Endodermal cell (in vitro differentiated cells): ENCODE data around the gene SRSF4. TPM values are rescaled to one million over a fixed set of nuclear protein-coding genes. Genes with fewer than 3 reads are reported as not detected.
A peak's percentile ranks its signal among the peaks of the same experiment; 100 is the strongest.
"Not testable (repeated sequence)": the region's sequence is repeated elsewhere in the genome, so short reads cannot be mapped to it uniquely, and the experiment has no call there.

ENCODE experiments used
- DNase-seq: peaks from one replicate; pipeline ENCODE4 v3.0.0-alpha.2; 2017
- H3K27ac ChIP-seq: 2 replicates; pipeline ENCODE4 v1.5.1; 2013; ENCODE audit warnings: mild to moderate bottlenecking, low read depth, low read length, moderate library complexity
- H3K27me3 ChIP-seq: 2 replicates; pipeline ENCODE4 v1.6.1; 2013; ENCODE audit warnings: mild to moderate bottlenecking, low read length, moderate library complexity; ENCODE audit not compliant: insufficient read depth, control insufficient read depth, poor library complexity, severe bottlenecking
- H3K36me3 ChIP-seq: 2 replicates; pipeline ENCODE4 v1.7.0; 2013; ENCODE audit warnings: mild to moderate bottlenecking, low read length, moderate library complexity; ENCODE audit not compliant: control insufficient read depth, insufficient read depth
- H3K4me1 ChIP-seq: one replicate; pipeline ENCODE4 v1.7.0; 2013; ENCODE audit warnings: low read length; ENCODE audit not compliant: control insufficient read depth, insufficient read depth
- H3K4me3 ChIP-seq: 2 replicates; pipeline ENCODE4 v1.5.1; 2013; ENCODE audit warnings: mild to moderate bottlenecking, low read length, moderate library complexity
- H3K9ac ChIP-seq: 2 replicates; pipeline ENCODE4 v1.6.1; 2013; ENCODE audit warnings: mild to moderate bottlenecking, low read length, moderate library complexity; ENCODE audit not compliant: poor library complexity, severe bottlenecking; ENCODE audit errors: extremely low read depth
- H3K9me3 ChIP-seq: 2 replicates; pipeline ENCODE4 v1.6.1; 2013; ENCODE audit warnings: mild to moderate bottlenecking, low read length, moderate library complexity; ENCODE audit not compliant: control insufficient read depth
- H3K27ac Mint-ChIP-seq: 2 replicates; pipeline ENCODE4 v1.8.0; 2020; ENCODE audit warnings: mixed read lengths
- H3K27me3 Mint-ChIP-seq: 2 replicates; pipeline ENCODE4 v1.8.0; 2021; ENCODE audit warnings: mild to moderate bottlenecking, mixed read lengths; ENCODE audit not compliant: insufficient read depth
- H3K36me3 Mint-ChIP-seq: 2 replicates; pipeline ENCODE4 v1.8.0; 2020; ENCODE audit warnings: low read depth, mixed read lengths
- H3K4me1 Mint-ChIP-seq: 2 replicates; pipeline ENCODE4 v1.8.0; 2020; ENCODE audit warnings: mixed read lengths
- H3K4me3 Mint-ChIP-seq: 2 replicates; pipeline ENCODE4 v1.8.0; 2020; ENCODE audit warnings: mild to moderate bottlenecking, moderate library complexity, mixed read lengths
- H3K9me3 Mint-ChIP-seq: 2 replicates; pipeline ENCODE4 v1.8.0; 2020; ENCODE audit warnings: mild to moderate bottlenecking, mixed read lengths
- WGBS, 2 experiments: methylation state at CpG; one replicate each; pipeline versions ENCODE4 v1.1.5 to v1.1.7; 2013; ENCODE audit warnings: missing lambda C conversion rate in 2 of 2, mixed read lengths in 1 of 2; ENCODE audit not compliant: insufficient coverage in 1 of 2, insufficient read length in 1 of 2; 5-methylcytosine and 5-hydroxymethylcytosine counted together
- total RNA-seq, 2 donors: library from RNA; stranded (reverse); fragmentation: NEBNext Ultra II Directional in 1 of 2; extraction: Animal tissue kit (Norgen Biotek cat#: 25700) in 1 of 2; gene quantifications; 2 replicates in 1 of 2; 3 replicates in 1 of 2; pipeline ENCODE4 v1.2.1, GENCODE V29; 2021
- TF ChIP-seq, protein P1 (sequence below): fragments of 200-600 bp; sonication (generic); conservative IDR thresholded peaks from 2 replicates; pipeline ENCODE4 v1.5.0; 2021; ENCODE audit warnings: antibody characterized with exemption, mild to moderate bottlenecking

SRSF4 gene
- total RNA-seq, 2 donors from 2014 or later = 89.1 to 107 TPM

DNA sequence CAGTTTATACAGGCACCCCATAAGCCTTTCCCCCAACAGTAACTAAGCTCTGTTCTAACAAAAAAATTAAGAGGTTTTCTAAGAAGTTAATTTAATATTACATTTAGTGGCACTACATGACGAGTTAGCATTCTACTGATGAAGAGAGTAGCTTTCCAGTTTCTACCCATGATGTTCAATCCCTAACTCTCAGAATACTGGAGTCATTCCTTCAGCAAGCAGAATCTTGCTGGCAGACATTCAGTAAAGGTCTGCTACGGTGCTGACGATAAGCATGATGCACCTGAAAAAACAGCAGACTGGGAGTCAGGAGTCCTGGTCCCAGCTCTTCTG, 24.5 kb downstream of the SRSF4 start:
- Mint-ChIP-seq H3K27me3 (no peaks in the 10 kb centered on the region), H3K27ac (peak overlapping the region; percentile 52), H3K4me3 (no peak overlapping the region), H3K36me3 (peaks cover 81% of the 10 kb centered on the region), H3K4me1 (peaks cover 9% of the 10 kb centered on the region), H3K9me3 (peaks cover 1% of the 10 kb centered on the region)
- TF ChIP-seq, protein P1, sequence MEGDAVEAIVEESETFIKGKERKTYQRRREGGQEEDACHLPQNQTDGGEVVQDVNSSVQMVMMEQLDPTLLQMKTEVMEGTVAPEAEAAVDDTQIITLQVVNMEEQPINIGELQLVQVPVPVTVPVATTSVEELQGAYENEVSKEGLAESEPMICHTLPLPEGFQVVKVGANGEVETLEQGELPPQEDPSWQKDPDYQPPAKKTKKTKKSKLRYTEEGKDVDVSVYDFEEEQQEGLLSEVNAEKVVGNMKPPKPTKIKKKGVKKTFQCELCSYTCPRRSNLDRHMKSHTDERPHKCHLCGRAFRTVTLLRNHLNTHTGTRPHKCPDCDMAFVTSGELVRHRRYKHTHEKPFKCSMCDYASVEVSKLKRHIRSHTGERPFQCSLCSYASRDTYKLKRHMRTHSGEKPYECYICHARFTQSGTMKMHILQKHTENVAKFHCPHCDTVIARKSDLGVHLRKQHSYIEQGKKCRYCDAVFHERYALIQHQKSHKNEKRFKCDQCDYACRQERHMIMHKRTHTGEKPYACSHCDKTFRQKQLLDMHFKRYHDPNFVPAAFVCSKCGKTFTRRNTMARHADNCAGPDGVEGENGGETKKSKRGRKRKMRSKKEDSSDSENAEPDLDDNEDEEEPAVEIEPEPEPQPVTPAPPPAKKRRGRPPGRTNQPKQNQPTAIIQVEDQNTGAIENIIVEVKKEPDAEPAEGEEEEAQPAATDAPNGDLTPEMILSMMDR = no peak
- H3K9ac ChIP-seq = no peak overlapping the region
- H3K27ac ChIP-seq = peak overlapping the region; percentile 83
- peaks cover 92% of the 10 kb centered on the region for H3K36me3 ChIP-seq
- 95% methylated on average over 3 of the region's 3 CpGs; no CpG with 5 or more reads in 1 of the 2 experiments for WGBS, 2 experiments
- no peak overlapping the region for H3K4me3 ChIP-seq
- no peaks in the 10 kb centered on the region for H3K27me3 ChIP-seq
- peaks cover 3% of the 10 kb centered on the region for H3K9me3 ChIP-seq
- DNase-seq = no peak
- H3K4me1 ChIP-seq = no peaks in the 10 kb centered on the region

DNA sequence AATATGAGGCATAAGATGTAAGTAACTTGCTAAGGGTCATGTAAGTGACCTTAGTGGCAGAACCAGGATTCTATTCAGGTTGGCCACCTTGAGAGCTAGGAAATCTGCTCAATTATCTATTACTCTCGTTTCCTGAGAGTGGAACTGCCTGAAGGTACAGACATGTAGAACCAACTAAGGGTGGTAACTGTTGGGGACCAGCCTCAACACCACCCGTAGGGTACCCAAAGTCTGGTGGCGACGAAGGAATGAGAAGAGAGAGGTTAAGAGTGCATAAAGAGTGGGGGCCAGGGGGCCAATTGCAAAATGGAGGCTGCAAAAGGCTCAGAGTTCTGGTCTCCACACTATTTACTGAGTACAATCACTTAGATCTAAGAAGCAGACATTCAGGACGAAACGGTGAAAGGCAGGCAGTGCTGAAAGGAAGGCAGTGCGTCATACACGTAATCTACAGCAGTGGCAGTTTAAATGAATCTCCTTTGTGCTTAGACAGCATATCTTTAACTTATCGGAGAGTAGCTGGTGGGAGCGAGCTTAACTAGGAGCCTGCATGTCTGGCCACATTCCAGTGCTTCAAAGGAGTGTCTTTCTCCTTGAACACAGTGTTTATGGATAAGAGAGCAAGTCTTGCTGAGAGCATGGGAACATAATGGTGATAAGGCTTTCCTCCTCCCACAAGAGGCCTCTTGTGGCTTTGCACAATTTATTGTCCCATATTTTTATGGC, 25.0 kb downstream of the SRSF4 start:
- peak overlapping the region; percentile 83 for H3K27ac ChIP-seq
- Mint-ChIP-seq H3K27me3 (no peaks in the 10 kb centered on the region), H3K27ac (peak overlapping the region; percentile 52), H3K4me1 (peaks cover 9% of the 10 kb centered on the region), H3K36me3 (peaks cover 84% of the 10 kb centered on the region), H3K9me3 (peaks cover 1% of the 10 kb centered on the region), H3K4me3 (no peak overlapping the region)
- no peak overlapping the region for H3K4me3 ChIP-seq
- no peak for DNase-seq
- H3K9ac ChIP-seq = peak overlapping the region; percentile 27
- H3K9me3 ChIP-seq = peaks cover 3% of the 10 kb centered on the region
- H3K4me1 ChIP-seq = no peaks in the 10 kb centered on the region
- H3K36me3 ChIP-seq = peaks cover 92% of the 10 kb centered on the region
- TF ChIP-seq, protein P1 = no peak
- WGBS, 2 experiments = 89 to 93% methylated on average over 9 to 10 of the region's 10 CpGs
- no peaks in the 10 kb centered on the region for H3K27me3 ChIP-seq

DNA sequence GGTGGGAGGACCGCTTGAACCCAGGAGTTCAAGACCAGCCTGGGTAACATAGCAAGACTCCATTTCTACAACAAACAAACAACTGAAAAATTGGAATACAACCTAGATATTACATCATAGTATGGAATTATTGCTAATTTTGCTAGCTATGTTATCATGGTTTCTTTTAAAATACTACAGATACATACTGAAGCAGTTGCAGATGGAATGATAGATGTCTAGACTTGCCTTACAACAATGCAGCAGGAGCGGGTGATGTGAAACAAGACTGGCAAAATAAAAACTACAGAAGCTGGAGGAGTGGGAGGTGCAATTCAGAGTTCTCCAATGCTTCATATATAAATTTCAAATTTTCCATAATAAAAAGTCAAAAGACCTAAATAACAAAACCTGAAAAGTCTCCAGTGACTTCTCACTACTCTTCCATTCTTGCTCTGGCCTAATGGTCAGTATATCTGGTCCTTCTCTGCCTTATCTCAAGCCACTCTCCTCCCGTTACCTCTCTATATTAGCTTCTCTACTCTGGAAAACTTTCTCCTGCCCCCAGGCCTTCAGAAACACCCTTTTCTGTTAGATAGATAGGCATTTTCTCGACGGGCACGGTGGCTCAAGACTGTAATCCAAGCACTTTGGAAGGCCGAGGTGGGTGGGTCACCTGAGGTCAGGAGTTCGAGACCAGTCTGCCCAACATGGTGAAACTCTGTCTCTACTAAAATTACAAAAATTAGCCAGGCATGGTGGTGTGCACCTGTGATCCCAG, 29.5 kb downstream of the SRSF4 start:
- Histone ChIP-seq H3K4me3 (no peak overlapping the region), H3K27ac (no peak overlapping the region), H3K9me3 (no peaks in the 10 kb centered on the region), H3K9ac (no peak overlapping the region), H3K27me3 (no peaks in the 10 kb centered on the region), H3K36me3 (peaks cover 94% of the 10 kb centered on the region), H3K4me1 (no peaks in the 10 kb centered on the region)
- DNase-seq = no peak
- H3K27ac Mint-ChIP-seq = no peak overlapping the region
- H3K9me3 Mint-ChIP-seq = no peaks in the 10 kb centered on the region
- H3K27me3 Mint-ChIP-seq = no peaks in the 10 kb centered on the region
- TF ChIP-seq, protein P1 = no peak
- H3K4me1 Mint-ChIP-seq = peaks cover 8% of the 10 kb centered on the region
- H3K4me3 Mint-ChIP-seq = no peak overlapping the region
- H3K36me3 Mint-ChIP-seq = peaks cover 93% of the 10 kb centered on the region
- 90 to 93% methylated on average over 3 to 8 of the region's 8 CpGs for WGBS, 2 experiments

DNA sequence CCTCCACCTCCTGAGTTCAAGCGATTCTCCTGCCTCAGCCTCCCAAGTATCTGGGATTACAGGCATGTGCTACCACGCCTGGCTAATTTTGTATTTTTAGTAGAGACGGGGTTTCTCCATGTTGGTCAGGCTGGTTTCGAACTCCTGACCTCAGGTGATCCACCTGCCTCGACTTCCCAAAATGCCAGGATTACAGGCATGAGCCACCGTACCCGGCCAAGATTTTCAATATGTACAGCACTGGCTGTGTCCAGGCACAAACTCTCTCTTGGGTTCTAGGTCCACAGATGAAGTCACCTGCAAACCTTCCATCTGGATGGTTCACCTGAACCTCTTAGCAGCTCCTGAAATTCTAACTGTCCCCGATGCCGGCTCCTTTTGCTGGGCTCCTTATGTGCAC, 31.4 kb downstream of the SRSF4 start:
- not testable (repeated sequence) for H3K4me1 Mint-ChIP-seq, H3K9me3 ChIP-seq, H3K27ac ChIP-seq, H3K27me3 Mint-ChIP-seq, H3K4me1 ChIP-seq, H3K27ac Mint-ChIP-seq, DNase-seq, H3K9ac ChIP-seq, H3K27me3 ChIP-seq, H3K9me3 Mint-ChIP-seq, H3K4me3 Mint-ChIP-seq, H3K4me3 ChIP-seq
- WGBS, 2 experiments = 89 to 94% methylated on average over 8 to 9 of the region's 9 CpGs
- peaks cover 95% of the 10 kb centered on the region for H3K36me3 ChIP-seq
- H3K36me3 Mint-ChIP-seq = peaks cover 94% of the 10 kb centered on the region
